ENCODE data around the gene CT47A7. TPM values are rescaled to one million over a fixed set of nuclear protein-coding genes. Genes with fewer than 3 reads are reported as not detected.
"Not testable (repeated sequence)": the region's sequence is repeated elsewhere in the genome, so short reads cannot be mapped to it uniquely, and the experiment has no call there.

CT47A7 gene
- not detected for polyA plus RNA-seq (2012; ENCODE audit: low read depth, missing spikeins)

GRCh38 chrX:120956500-120956899 is at the start of gene CT47A7:
Gene CT47A7, minus strand, starts transcription at chrX:120956600. Its CDS starts 255 bp downstream, at chrX:120956345.
- not testable (repeated sequence) for FAIRE-seq; DNase-seq (ENCODE audit: insufficient read length, low spot score)

- no peak for DNase-seq (ENCODE audit: insufficient read length, low spot score)
- TF ChIP-seq PAX5 (IDR thresholded peaks at IDR 0.05; ENCODE audit: insufficient read depth, low read length, severe bottlenecking), result no peak
- no peak for TF ChIP-seq POLR2A (IDR thresholded peaks at IDR 0.05; ENCODE audit: low read depth, low read length)
- TF ChIP-seq POU2F2 (IDR thresholded peaks at IDR 0.05; ENCODE audit: low read depth, low read length), result no peak
- FAIRE-seq, result peak; percentile 80
Observed at GRCh38 chrX:121000589-121000988, 44.2 kb upstream of the CT47A7 start.

GRCh38 chrX:120999413-120999812 is 43.0 kb upstream of the CT47A7 start:
- DNase-seq (ENCODE audit: insufficient read length, low spot score), result no peak
- FAIRE-seq, result no peak
- TF ChIP-seq PAX5 (IDR thresholded peaks at IDR 0.05; ENCODE audit: insufficient read depth, low read length, severe bottlenecking) (no peak), POLR2A (IDR thresholded peaks at IDR 0.05; ENCODE audit: low read depth, low read length) (no peak), SPI1 (IDR thresholded peaks at IDR 0.05; ENCODE audit: low read depth, low read length) (no peak), POU2F2 (IDR thresholded peaks at IDR 0.05; ENCODE audit: low read depth, low read length) (no peak), TAF1 (IDR thresholded peaks at IDR 0.05; ENCODE audit: low read depth, low read length) (no peak), POLR2AphosphoS5 (IDR thresholded peaks at IDR 0.05; ENCODE audit: low read depth, low read length) (no peak)

- DNase-seq (ENCODE audit: insufficient read length, low spot score); FAIRE-seq: not testable (repeated sequence)
Observed at GRCh38 chrX:120985660-120986059, 29.3 kb upstream of the CT47A7 start, which contains the start of gene CT47A1. Gene CT47A1, minus strand, starts transcription at chrX:120985760. Its CDS starts 231 bp downstream, at chrX:120985529.
